HG03064 (cell line): ENCODE data around the gene ALPK1.
"Not testable (repeated sequence)": the region's sequence is repeated elsewhere in the genome, so short reads cannot be mapped to it uniquely, and the experiment has no call there.

Experiments used
- ATAC-seq: cut with Tn5 transposase; IDR thresholded peaks from one replicate; pipeline ENCODE4 v1.9.1; 2021; ENCODE audit warnings: low read depth; ENCODE audit not compliant: unreplicated experiment

Gene ALPK1

DNA sequence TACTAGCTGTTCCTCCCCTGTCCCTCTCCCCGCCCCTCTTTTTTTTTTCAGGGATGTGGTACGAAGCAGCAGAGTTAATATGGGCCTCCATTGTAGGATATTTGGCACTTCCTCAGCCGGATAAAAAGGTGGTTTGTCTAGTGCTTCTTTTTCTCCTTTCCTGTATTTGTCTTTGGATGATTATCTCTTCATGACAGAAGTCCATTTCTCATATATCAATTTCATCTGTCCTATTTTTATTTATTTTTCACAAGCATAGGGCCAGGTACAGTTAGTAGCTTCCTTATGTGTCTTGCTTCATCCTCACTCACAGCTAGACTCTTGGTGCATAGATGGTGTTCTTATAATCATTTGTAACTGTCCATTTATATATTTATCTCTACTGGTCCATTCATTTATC is 129.2 kb downstream of the ALPK1 start:
- ATAC-seq: no peak

DNA sequence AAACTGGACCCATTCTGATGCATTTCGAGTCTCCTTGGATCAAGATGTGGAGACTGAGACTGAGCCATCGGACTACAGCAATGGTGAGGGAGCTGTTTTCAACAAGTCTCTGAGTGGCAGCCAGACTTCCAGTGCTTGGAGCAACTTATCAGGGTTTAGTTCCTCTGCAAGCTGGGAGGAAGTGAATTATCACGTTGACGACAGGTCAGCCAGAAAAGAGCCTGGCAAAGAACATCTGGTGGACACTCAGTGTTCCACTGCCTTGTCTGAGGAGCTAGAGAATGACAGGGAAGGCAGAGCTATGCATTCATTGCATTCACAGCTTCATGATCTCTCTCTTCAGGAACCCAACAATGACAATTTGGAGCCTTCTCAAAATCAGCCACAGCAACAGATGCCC is 134.0 kb downstream of the ALPK1 start:
- ATAC-seq: no peak

DNA sequence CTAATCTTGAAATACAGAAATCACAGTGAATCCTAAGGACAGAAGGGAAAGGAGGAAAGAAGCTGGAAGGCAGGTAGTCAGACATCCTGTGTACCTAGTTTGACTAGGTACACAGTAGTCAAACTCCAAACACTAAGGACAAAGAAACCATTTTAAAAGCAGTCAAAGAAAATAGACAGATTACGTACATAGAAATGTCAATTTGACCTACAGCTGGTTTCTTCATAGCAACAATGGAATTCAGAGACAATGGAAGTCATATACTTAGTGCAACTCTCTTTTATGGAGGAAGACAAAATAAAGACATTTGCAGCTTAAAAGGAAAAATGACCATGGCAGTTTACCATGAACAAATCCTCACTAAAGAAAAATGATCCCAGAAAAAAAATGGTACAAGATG is 139.8 kb downstream of the ALPK1 start:
- ATAC-seq: no peak

DNA sequence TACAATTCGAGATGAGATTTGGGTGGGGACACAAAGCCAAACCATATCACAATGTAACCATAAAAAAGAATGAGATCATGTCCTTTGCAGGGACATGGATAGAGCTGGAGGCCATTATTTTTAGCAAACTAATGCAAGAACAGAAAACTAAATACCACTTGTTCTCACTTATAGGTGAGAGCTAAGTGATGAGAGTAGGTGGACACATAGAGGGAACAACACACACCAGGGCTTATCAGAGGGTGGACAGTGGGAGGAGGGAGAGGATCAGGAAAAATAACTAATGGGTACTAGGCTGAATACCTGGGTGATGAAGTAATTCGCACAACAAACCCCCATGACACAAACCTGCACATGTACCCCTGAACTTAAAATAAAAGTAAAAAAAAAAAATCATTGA is 145.1 kb downstream of the ALPK1 start:
- ATAC-seq: not testable (repeated sequence)

DNA sequence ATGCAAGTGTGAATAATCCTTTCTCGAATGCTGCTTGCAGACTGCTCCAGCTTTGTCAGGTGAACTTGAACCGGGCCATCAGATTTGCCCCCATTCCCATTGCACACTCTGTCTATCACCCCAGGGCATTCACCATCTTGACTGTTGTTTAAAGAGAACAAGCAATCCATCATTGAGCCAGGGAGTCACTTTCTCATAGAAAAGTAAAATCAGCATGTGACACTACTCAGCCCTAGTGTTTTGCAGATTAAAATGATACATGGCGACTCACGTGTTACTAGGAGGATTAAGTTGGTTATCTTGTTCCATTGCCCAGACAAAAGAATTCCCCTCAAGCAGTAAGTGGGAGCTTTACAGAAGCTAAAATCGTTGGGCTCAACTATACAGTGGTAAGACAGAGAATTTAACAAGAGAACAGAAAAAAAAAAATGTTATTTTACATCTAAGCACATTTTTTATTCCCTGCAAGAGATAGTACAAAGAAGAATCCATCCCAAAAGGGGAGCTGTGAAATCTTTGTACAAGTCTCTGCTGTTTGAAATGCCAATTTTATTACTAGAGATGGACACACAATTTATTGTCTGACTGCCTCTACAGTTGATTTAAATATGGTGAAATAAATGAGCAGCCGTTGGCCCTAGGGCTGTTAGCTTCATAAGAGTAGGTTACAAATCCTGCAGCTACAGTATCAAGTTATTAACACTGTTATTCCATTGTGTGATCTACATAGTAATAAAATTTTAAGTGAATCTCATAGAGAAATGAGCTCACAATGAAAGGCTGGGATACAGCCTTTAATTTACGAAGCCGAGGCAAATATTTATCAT is 151.3 kb downstream of the ALPK1 start:
- no peak for ATAC-seq

DNA sequence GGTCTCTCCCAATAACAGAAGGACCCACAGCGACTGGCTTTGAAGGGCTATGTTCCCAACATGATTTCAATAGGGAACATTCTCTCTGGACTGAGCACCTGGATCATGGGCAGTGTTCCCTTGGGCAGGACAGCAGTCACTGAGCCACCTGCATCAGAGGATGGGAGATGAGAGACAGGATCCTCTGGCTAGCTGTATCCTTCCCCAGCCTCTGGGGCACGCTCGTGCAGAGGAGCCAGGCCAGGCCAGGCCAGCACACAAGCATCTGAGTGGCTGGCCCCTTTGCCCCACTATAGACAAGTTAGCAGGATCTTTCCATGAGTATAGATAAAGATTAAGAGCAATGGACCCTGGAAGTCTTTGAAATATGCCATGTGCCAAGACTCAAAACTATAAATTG is 152.5 kb downstream of the ALPK1 start:
- ATAC-seq: no peak

DNA sequence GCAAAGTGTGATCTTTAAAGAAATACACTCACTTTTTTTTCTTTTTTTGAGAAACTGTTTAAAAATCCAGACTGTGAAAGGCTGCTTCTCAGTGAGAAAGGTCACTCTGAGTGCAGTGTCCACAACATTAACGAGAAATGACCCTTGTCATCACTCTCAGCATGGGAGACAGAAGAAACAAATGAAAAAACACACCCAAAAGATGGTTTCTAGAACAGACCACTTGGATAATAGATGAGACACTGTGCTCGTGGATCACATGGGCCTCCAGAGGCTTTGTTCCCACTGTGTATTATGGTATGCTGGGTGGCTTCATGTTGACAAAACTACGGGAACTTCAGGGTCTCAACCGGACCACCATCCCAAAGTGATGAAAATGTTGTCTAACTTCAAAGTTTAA is 153.9 kb downstream of the ALPK1 start:
- no peak for ATAC-seq

DNA sequence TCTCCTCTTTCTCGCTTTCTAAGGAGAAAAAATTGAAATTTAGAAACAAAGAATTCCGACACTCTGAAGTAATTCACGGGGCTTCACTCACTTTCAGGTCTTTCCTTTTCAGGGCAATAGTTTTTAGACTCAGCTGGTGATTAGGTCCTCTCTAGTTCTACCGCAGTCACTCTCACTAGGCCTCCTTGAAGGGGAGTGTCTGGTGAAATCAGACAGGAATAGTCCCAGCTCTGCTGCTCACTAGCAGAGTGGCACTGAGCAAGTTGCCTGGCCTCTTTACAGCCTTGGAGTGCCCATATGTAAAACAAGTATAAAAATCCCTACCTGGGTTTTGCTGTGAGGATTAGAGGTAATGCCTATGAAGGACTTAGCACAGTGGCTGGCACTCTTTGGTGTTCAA is 154.7 kb downstream of the ALPK1 start:
- no peak for ATAC-seq

DNA sequence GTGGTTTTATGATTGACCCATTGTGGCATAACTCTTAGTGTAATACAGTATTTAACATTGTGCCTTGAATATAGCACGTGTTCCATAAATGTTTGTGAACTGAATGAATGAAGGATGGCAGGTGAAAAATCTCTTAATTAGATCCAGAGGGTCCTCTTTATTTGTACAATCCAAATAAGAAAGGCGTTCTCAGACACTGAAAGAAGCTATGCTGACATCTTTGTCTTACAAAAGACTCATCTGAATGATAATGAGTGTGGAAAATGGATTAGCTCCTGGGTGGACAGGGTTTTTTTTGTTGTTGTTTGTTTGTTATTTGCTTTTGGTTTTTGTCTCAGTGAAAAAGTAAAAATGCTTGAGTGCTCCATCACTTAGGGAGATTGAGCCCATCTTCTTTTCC is 156.2 kb downstream of the ALPK1 start:
- ATAC-seq: no peak

DNA sequence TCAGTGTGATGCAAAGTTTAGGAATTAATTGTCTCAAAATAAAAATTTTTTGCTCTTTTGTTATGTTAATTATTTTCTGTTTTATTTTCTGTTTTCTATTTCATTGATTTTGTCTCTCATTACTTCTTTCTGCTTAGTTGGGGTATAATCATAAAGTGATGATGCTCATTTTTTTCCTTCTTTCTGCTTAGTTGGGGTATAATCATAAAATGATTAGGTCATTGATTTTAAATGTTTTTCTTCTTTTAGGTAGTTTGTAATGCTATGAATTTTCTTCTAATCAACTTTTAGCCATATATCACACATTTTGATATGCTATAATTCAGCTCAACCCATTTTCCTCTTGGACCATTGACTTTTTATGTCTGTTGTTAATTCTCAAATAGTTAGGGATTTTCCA is 175.1 kb downstream of the ALPK1 start:
- ATAC-seq: no peak

DNA sequence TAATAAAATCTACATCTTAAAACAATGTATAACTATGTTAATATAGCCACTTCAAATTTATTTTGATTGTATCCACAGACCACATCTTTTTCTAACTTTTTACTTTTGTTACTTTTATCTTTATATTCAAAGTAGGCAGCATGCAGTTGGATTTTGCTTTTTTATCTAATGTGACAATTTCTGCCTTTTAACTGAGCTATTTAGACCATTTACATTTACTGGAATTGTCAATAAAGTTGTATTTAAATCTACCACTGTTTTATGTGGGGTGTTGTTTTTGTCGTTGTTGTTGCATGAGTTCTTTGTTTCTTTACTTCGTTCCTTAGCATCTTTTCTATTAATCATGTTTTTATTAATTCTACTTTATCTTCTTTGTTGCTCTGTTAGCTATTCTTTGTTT is 176.8 kb downstream of the ALPK1 start:
- no peak for ATAC-seq

DNA sequence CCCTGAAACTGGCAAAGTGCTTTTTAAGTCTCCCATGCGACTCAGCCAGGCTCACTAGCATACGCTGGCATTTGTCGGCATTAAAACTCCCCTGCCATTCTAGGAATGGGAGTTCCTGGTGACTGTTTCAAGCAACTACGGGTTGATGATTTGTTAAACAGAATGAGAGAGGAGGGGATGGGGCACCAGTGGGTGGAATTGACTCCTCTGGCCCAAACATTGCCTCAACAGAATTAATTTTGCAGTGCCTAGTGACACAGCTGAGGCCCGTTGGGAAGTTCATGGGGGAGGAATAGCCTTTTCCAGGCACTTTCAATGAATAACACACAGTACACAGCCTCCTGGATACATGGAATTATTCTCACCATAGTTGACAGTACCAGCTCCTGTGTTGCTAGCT is 188.8 kb downstream of the ALPK1 start:
- ATAC-seq: no peak

DNA sequence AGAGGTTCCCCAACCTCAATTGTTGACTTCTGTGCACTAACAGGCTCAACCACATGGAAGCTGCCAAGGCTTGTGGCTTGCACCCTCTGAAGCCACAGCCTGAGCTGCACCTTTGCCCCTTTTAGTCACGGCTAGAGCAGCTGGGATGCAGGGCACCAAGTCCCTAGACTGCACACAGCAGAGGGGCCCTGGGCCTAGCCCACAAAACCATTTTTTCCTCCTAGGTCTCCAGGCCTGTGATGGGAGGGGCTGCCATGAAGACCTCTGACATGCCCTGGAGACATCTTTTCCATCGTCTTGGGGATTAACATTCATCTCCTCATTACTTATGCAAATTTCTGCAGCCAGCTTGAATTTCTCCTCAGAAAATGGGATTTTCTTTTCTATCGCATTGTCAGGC is 193.6 kb downstream of the ALPK1 start:
- ATAC-seq: not testable (repeated sequence)
